ENCODE results near the gene WASF1. TPM values are rescaled to one million over a fixed set of nuclear protein-coding genes. Genes with fewer than 3 reads are reported as not detected.

The WASF1 gene
- total RNA-seq, 1 donor from 2014 or later = 81.1 TPM

- H2AFZ ChIP-seq (replicated peaks) = no peak overlapping the region
- no peak overlapping the region for H3K4me2 ChIP-seq
- no peaks in the 10 kb centered on the region for H3K79me2 ChIP-seq (ENCODE audit: low read depth)
- no peaks in the 10 kb centered on the region for H3K27me3 Mint-ChIP-seq (ENCODE audit: insufficient read depth, low read depth)
- no peaks in the 10 kb centered on the region for H3K9me3 ChIP-seq (ENCODE audit: low read depth)
- no peaks in the 10 kb centered on the region for H4K20me1 ChIP-seq (ENCODE audit: low read depth)
- H3K27ac ChIP-seq = no peak overlapping the region
- H3K9ac ChIP-seq = no peak overlapping the region
- H3K4me1 Mint-ChIP-seq = peaks cover 6% of the 10 kb centered on the region
- H3K27me3 ChIP-seq = no peaks in the 10 kb centered on the region
- no peak for TF ChIP-seq EZH2phosphoT487 (IDR thresholded peaks at IDR 0.05)
- no peak for TF ChIP-seq EZH2 (IDR thresholded peaks at IDR 0.05)
- TF ChIP-seq CTCF (IDR thresholded peaks at IDR 0.05) = no peak
- no peak overlapping the region for H3K27ac Mint-ChIP-seq
- H3F3A ChIP-seq (ENCODE audit: low read depth) = no peaks in the 10 kb centered on the region
- H3K9me3 Mint-ChIP-seq = no peaks in the 10 kb centered on the region
- no peak for DNase-seq (ENCODE audit: low spot score)
- no peaks in the 10 kb centered on the region for H3K4me1 ChIP-seq
- H3K36me3 ChIP-seq = peaks cover 22% of the 10 kb centered on the region
- no peak overlapping the region for H3K4me3 Mint-ChIP-seq
- peaks cover 38% of the 10 kb centered on the region for H3K36me3 Mint-ChIP-seq
- H3K4me3 ChIP-seq = no peak overlapping the region
These were observed 37.8 kb upstream of the WASF1 start for GRCh38 chr6:110217266-110217665.

GRCh38 chr6:110216140-110216539 lies 36.7 kb upstream of the WASF1 start:
- no peak overlapping the region for H3K4me2 ChIP-seq
- Mint-ChIP-seq H3K27me3 (ENCODE audit: insufficient read depth, low read depth) (no peaks in the 10 kb centered on the region), H3K9me3 (no peaks in the 10 kb centered on the region), H3K27ac (no peak overlapping the region), H3K4me3 (no peak overlapping the region), H3K4me1 (peaks cover 6% of the 10 kb centered on the region), H3K36me3 (peaks cover 40% of the 10 kb centered on the region)
- DNase-seq (ENCODE audit: low spot score) = no peak
- no peaks in the 10 kb centered on the region for H3K9me3 ChIP-seq (ENCODE audit: low read depth)
- H3K79me2 ChIP-seq (ENCODE audit: low read depth) = no peaks in the 10 kb centered on the region
- no peaks in the 10 kb centered on the region for H4K20me1 ChIP-seq (ENCODE audit: low read depth)
- no peak overlapping the region for H2AFZ ChIP-seq (replicated peaks)
- H3K27me3 ChIP-seq = no peaks in the 10 kb centered on the region
- TF ChIP-seq EZH2 (IDR thresholded peaks at IDR 0.05) (no peak), CTCF (IDR thresholded peaks at IDR 0.05) (no peak), EZH2phosphoT487 (IDR thresholded peaks at IDR 0.05) (no peak)
- H3K9ac ChIP-seq = no peak overlapping the region
- H3K36me3 ChIP-seq = peaks cover 23% of the 10 kb centered on the region
- H3K27ac ChIP-seq = no peak overlapping the region
- H3K4me1 ChIP-seq = no peaks in the 10 kb centered on the region
- no peak overlapping the region for H3K4me3 ChIP-seq
- H3F3A ChIP-seq (ENCODE audit: low read depth) = no peaks in the 10 kb centered on the region

- DNase-seq (ENCODE audit: low spot score) = no peak
- TF ChIP-seq EZH2phosphoT487 (IDR thresholded peaks at IDR 0.05) (no peak), CTCF (IDR thresholded peaks at IDR 0.05) (no peak), EZH2 (IDR thresholded peaks at IDR 0.05) (no peak)
- Mint-ChIP-seq H3K4me3 (no peak overlapping the region), H3K4me1 (peaks cover 6% of the 10 kb centered on the region), H3K27ac (no peak overlapping the region), H3K9me3 (no peaks in the 10 kb centered on the region), H3K27me3 (ENCODE audit: insufficient read depth, low read depth) (no peaks in the 10 kb centered on the region), H3K36me3 (peaks cover 29% of the 10 kb centered on the region)
- Histone ChIP-seq H2AFZ (replicated peaks) (no peak overlapping the region), H3K36me3 (peaks cover 14% of the 10 kb centered on the region), H3K79me2 (ENCODE audit: low read depth) (no peaks in the 10 kb centered on the region), H4K20me1 (ENCODE audit: low read depth) (no peaks in the 10 kb centered on the region), H3K9me3 (ENCODE audit: low read depth) (no peaks in the 10 kb centered on the region), H3K4me2 (no peak overlapping the region), H3K27me3 (no peaks in the 10 kb centered on the region), H3K27ac (no peak overlapping the region), H3K9ac (no peak overlapping the region), H3K4me3 (no peak overlapping the region), H3K4me1 (no peaks in the 10 kb centered on the region), H3F3A (ENCODE audit: low read depth) (no peaks in the 10 kb centered on the region)
These were observed 34.9 kb upstream of the WASF1 start for GRCh38 chr6:110214338-110214737.

Data from neural progenitor cell (in vitro differentiated cells).